ENCODE results near the gene NFATC1.

NFATC1 gene

GRCh38 chr18:79432376-79433120 is 36.8 kb downstream of the NFATC1 start:
- no peak for DNase-seq (ENCODE audit: extremely low read depth, low read depth)
- no peak overlapping the region for H3K4me3 ChIP-seq (replicated peaks; ENCODE audit: low read depth, low read length)
- TF ChIP-seq CTCF (IDR thresholded peaks at IDR 0.05; ENCODE audit: low read depth, low read length, missing control alignments): no peak

- DNase-seq (ENCODE audit: extremely low read depth, low read depth): no peak
- no peak overlapping the region for H3K4me3 ChIP-seq (replicated peaks; ENCODE audit: low read depth, low read length)
- no peak for TF ChIP-seq CTCF (IDR thresholded peaks at IDR 0.05; ENCODE audit: low read depth, low read length, missing control alignments)
Observed at GRCh38 chr18:79433431-79433830, 37.7 kb downstream of the NFATC1 start.

DNA sequence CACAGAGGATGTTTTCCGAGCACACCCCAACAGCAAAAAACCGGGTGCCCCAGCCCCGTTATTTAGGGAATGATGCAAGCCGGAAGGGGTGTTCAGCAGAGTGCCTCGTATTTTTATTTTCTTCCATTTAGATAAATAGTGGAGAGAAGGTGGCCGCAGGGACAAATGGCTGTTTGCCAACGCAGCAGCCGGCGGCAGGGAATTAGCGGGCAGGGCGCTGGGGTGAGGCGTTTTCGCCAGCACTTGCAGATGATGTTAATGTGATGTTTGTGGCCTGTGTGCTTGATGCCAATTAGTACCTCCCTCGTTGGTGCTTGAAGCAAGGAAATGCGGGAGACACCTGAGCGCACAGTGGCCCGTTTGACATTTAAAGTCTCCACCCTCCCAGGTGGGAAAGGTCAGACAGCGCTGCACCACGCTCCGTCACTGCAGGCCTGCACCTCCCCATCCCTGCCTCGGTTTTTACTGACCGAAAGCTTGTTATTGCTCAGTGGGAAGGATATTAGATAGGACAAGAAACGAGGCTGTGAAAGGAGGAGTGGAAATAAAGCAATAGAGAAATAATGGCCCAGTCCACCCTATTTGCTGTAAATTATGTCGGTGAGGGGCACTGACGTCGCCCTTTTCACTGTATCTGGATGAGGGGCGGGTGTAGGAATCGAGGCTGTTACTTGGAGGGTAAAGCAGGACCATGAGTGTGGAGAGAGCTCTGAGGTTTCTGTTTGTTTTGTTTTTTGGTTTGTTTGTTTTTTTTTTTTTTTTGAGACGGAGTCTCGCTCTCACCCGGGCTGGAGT is 39.1 kb downstream of the NFATC1 start:
- no peak for DNase-seq (ENCODE audit: extremely low read depth, low read depth)
- no peak overlapping the region for H3K4me3 ChIP-seq (replicated peaks; ENCODE audit: low read depth, low read length)
- TF ChIP-seq CTCF (IDR thresholded peaks at IDR 0.05; ENCODE audit: low read depth, low read length, missing control alignments): no peak

GRCh38 chr18:79436556-79437275 is 41.0 kb downstream of the NFATC1 start:
- H3K4me3 ChIP-seq (replicated peaks; ENCODE audit: low read depth, low read length): no peak overlapping the region
- TF ChIP-seq CTCF (IDR thresholded peaks at IDR 0.05; ENCODE audit: low read depth, low read length, missing control alignments): no peak
- no peak for DNase-seq (ENCODE audit: extremely low read depth, low read depth)

GRCh38 chr18:79438089-79438897 is 42.6 kb downstream of the NFATC1 start:
- DNase-seq (ENCODE audit: extremely low read depth, low read depth): no peak
- no peak for TF ChIP-seq CTCF (IDR thresholded peaks at IDR 0.05; ENCODE audit: low read depth, low read length, missing control alignments)
- H3K4me3 ChIP-seq (replicated peaks; ENCODE audit: low read depth, low read length): no peak overlapping the region

All from HFF-Myc (cell line).